Transverse colon (tissue), 4 donors: ENCODE data around the gene PRKCE. TPM values are rescaled to one million over a fixed set of nuclear protein-coding genes. Genes with fewer than 3 reads are reported as not detected.
"Not testable (repeated sequence)": the region's sequence is repeated elsewhere in the genome, so short reads cannot be mapped to it uniquely, and the experiment has no call there.

ENCODE experiments used
- DNase-seq: peaks from one replicate; pipeline ENCODE4 v3.0.0-alpha.2; 2019
- H3K27ac ChIP-seq, 4 donors: fragments of 200-600 bp; sonication (generic); 2 replicates each; pipeline ENCODE4 v1.5.1; 2016 to 2018; ENCODE audit warnings: inconsistent platforms in 4 of 4
- H3K27me3 ChIP-seq: fragments of 200-600 bp; sonication (generic); 2 replicates; pipeline ENCODE4 v1.5.1; 2017; ENCODE audit warnings: inconsistent platforms
- H3K36me3 ChIP-seq, 4 donors: fragments of 200-600 bp; sonication (generic); 2 replicates each; pipeline ENCODE4 v1.5.1; 2017 to 2019; ENCODE audit warnings: inconsistent platforms in 4 of 4
- H3K4me1 ChIP-seq, 4 donors: fragments of 200-600 bp; sonication (generic); 2 replicates each; pipeline ENCODE4 v1.5.1; 2017 to 2020; ENCODE audit warnings: inconsistent platforms in 4 of 4
- H3K4me3 ChIP-seq, 4 donors: fragments of 200-600 bp; sonication (generic); 1 replicate in 1 of 4; 2 replicates in 3 of 4; pipeline versions ENCODE4 v1.5.1 to v1.6.1; 2017 to 2019; ENCODE audit warnings: inconsistent platforms in 4 of 4
- H3K9me3 ChIP-seq, 2 donors: fragments of 200-600 bp; sonication (generic); 2 replicates each; pipeline ENCODE4 v1.5.1; 2017 to 2019; ENCODE audit warnings: inconsistent platforms in 2 of 2
- EP300 ChIP-seq: sonication (generic); formaldehyde crosslinking; IDR thresholded peaks from one replicate; pipeline ENCODE4 v1.6.1; 2017; ENCODE audit warnings: antibody characterized with exemption, low read depth
- POLR2A ChIP-seq: fragments of 450-650 bp; IDR thresholded peaks from one replicate; pipeline ENCODE4 v1.6.1; 2016; ENCODE audit warnings: antibody characterized with exemption, mild to moderate bottlenecking, moderate library complexity
- POLR2AphosphoS5 ChIP-seq, 3 donors: sonication (generic); formaldehyde crosslinking; IDR thresholded peaks; one replicate each; pipeline ENCODE4 v1.6.1; 2016; ENCODE audit warnings: antibody characterized with exemption in 3 of 3
- WGBS, 2 donors: methylation state at CpG; one replicate each; pipeline ENCODE4 v1.1.5; 2018; ENCODE audit warnings: low coverage in 1 of 2; 5-methylcytosine and 5-hydroxymethylcytosine counted together
- in situ Hi-C, 4 donors: fragments of 200-750 bp; cut with MboI; loops; one replicate each; pipeline versions ENCODE4 v1.15.0 to v1.15.1; 2017; ENCODE audit warnings: low sequenced_read_pairs in 3 of 4, low pct_ligation_motif_present in 1 of 4, low pct_unique_long_range_greater_than_20kb in 1 of 4
- intact Hi-C: fragments of 100-400 bp; cut with DNase I; formaldehyde crosslinking; loops from one replicate; pipeline ENCODE4 v1.15.1; 2023; ENCODE audit warnings: low total_unique reads
- total RNA-seq, 4 donors: library from RNA; depleted of rRNA; stranded (reverse); fragments of >200 nt; gene quantifications; one replicate each; pipeline ENCODE4 v1.1.0, GENCODE V29; 2016
- TF ChIP-seq, protein P1 (sequence below), 5 experiments: fragments of 200-600 bp in 3 of 5; fragments of 450-650 bp in 2 of 5; sonication (generic) in 3 of 5; IDR thresholded peaks; 1 replicate in 2 of 5; 2 replicates in 3 of 5; pipeline ENCODE4 v1.5.1; 2016 to 2017; ENCODE audit warnings: antibody characterized with exemption in 5 of 5, inconsistent platforms in 3 of 5, mild to moderate bottlenecking in 2 of 5, moderate library complexity in 1 of 5

Gene PRKCE
- total RNA-seq, 4 donors from 2014 or later = 8.6 to 20.6 (median 11.3) TPM

DNA sequence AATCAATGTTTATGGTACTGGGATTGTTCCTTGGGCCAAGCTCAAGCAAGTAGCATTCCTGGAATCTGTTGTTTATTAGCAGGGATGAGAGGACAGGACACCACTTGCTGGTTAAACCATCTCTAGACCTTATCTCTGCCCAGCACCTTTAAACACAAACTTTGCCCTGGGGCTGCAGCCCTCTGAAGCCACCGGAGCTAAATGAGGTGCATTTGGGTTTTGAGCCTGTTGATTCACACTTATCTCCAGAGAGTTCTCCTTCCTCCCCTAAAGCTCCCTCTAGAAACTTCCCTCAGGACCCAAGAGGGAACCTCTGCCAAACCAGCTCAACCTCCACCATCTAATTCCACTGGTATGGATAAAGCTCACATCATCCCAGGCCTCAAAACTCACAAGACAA is 551.0 kb downstream of the PRKCE start:
- Histone ChIP-seq H3K27me3 (no peaks in the 10 kb centered on the region), H3K36me3 (no peaks in the 10 kb centered on the region), H3K9me3 (no peaks in the 10 kb centered on the region), H3K4me1 (no peaks in the 10 kb centered on the region), H3K27ac (no peak overlapping the region), H3K4me3 (no peak overlapping the region)
- intact Hi-C loops = no loop called here
- no peak for TF ChIP-seq EP300
- TF ChIP-seq, protein P1, sequence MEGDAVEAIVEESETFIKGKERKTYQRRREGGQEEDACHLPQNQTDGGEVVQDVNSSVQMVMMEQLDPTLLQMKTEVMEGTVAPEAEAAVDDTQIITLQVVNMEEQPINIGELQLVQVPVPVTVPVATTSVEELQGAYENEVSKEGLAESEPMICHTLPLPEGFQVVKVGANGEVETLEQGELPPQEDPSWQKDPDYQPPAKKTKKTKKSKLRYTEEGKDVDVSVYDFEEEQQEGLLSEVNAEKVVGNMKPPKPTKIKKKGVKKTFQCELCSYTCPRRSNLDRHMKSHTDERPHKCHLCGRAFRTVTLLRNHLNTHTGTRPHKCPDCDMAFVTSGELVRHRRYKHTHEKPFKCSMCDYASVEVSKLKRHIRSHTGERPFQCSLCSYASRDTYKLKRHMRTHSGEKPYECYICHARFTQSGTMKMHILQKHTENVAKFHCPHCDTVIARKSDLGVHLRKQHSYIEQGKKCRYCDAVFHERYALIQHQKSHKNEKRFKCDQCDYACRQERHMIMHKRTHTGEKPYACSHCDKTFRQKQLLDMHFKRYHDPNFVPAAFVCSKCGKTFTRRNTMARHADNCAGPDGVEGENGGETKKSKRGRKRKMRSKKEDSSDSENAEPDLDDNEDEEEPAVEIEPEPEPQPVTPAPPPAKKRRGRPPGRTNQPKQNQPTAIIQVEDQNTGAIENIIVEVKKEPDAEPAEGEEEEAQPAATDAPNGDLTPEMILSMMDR (IDR thresholded peaks at IDR 0.05) = no peak
- TF ChIP-seq POLR2AphosphoS5 (IDR thresholded peaks at IDR 0.05) = no peak
- no peak for TF ChIP-seq POLR2A
- in situ Hi-C loops = no loop called here
- no peak for DNase-seq
- 79% methylated on average over 1 of the region's 1 CpG; no CpG with 5 or more reads in 1 of the 2 donors for WGBS, 2 donors

DNA sequence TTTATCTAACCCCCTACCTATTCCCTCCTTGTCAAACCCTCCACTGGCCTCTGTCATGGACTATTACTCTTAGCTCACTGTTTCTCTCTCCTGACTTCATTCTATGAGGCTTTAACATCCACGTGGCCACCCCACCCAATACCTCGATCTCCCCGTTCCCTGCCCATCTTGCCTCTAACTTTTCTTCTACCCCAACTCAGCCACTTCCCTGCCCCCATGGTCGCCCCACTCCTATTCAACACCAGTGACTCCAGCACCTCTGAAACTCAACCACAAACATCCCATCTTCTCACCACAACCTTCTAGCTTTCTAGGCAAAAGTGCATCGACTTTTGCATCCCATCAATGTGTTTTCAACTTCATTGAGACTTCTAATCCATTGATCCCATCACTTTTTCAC is 551.5 kb downstream of the PRKCE start:
- no peaks in the 10 kb centered on the region for H3K4me1 ChIP-seq
- DNase-seq = no peak
- TF ChIP-seq, protein P1 (IDR thresholded peaks at IDR 0.05) = no peak
- no peak for TF ChIP-seq EP300
- TF ChIP-seq POLR2AphosphoS5 (IDR thresholded peaks at IDR 0.05) = no peak
- no peak for TF ChIP-seq POLR2A
- H3K27me3 ChIP-seq = no peaks in the 10 kb centered on the region
- no peaks in the 10 kb centered on the region for H3K9me3 ChIP-seq
- H3K4me3 ChIP-seq = no peak overlapping the region
- WGBS, 2 donors = 84 to 86% methylated on average over 5 of the region's 5 CpGs
- H3K36me3 ChIP-seq = no peaks in the 10 kb centered on the region
- in situ Hi-C loops (no loop called here), intact Hi-C loops (no loop called here)
- H3K27ac ChIP-seq = no peak overlapping the region

DNA sequence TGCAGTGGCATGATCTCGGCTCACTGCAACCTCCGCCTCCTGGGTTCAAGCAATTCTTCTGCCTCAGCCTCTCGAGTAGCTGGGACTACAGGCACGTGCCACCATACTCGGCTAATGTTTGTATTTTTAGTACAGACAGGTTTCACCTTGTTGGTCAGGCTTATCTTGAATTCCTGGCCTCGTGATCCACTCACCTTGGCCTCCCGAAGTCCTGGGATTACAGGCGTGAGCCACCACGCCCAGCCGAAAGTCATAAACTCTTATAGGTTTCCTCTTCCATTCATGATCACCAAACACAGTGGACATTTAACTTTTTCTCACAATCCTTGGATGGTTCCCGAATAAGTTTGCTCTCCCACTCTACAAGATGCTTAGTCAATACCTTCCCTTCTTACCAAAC is 552.2 kb downstream of the PRKCE start:
- WGBS, 2 donors = 58 to 77% methylated on average over 8 to 11 of the region's 11 CpGs
- H3K36me3 ChIP-seq, H3K27ac ChIP-seq, H3K4me1 ChIP-seq, H3K9me3 ChIP-seq, in situ Hi-C loops, intact Hi-C loops, H3K4me3 ChIP-seq, H3K27me3 ChIP-seq: not testable (repeated sequence)
- DNase-seq = peak; percentile 45

DNA sequence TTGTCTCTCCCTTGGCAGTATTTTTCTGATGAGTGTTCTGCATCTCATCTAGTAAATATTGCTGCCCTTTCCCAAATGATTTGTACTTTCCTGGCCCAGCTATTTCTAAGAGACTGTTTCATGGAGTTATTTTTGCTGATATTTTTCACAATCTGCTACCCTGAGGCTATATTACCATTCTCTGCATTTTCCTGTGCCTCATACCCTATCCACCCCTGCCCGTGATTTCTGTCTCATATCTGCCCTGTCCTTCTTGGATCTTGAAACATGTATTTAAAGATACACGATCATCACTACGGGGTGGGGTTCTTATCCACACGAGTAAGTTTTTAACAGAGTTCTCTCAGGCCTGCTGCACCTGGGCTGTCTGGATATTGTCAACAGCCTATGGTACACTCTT is 556.1 kb downstream of the PRKCE start:
- TF ChIP-seq EP300 (no peak), POLR2AphosphoS5 (IDR thresholded peaks at IDR 0.05) (no peak), POLR2A (no peak)
- TF ChIP-seq, protein P1 (IDR thresholded peaks at IDR 0.05) = no peak
- H3K4me1 ChIP-seq = no peaks in the 10 kb centered on the region
- WGBS, 2 donors = 81 to 82% methylated on average over 4 of the region's 4 CpGs
- H3K9me3 ChIP-seq = peaks cover 10 to 13% of the 10 kb centered on the region in 2 donors
- no peak overlapping the region for H3K4me3 ChIP-seq
- H3K27me3 ChIP-seq = no peaks in the 10 kb centered on the region
- intact Hi-C loops (no loop called here), in situ Hi-C loops (no loop called here)
- H3K27ac ChIP-seq = no peak overlapping the region
- no peak for DNase-seq
- no peaks in the 10 kb centered on the region for H3K36me3 ChIP-seq

DNA sequence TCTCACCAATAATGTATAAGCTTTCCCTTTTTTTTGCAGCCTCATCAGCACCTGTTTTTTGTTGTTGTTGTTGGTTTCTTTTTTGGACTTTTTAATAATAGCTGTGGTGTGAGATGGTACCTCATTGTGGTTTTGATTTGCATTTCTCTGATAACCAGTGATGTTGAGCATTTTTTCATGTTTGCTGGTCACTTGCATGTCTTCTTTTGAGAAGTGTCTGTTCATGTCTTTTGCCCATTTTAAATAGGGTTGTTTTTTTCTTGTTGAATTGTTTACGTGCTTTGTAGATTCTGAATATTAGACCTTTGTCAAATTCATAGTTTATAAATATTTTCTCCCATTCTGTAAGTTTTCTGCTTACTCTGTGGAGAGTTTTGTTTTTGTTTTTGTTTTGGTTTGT is 557.3 kb downstream of the PRKCE start:
- no peaks in the 10 kb centered on the region for H3K4me1 ChIP-seq
- H3K4me3 ChIP-seq = no peak overlapping the region
- H3K36me3 ChIP-seq = no peaks in the 10 kb centered on the region
- no peak for TF ChIP-seq POLR2A
- TF ChIP-seq, protein P1 (IDR thresholded peaks at IDR 0.05) = no peak
- TF ChIP-seq EP300 = no peak
- TF ChIP-seq POLR2AphosphoS5 (IDR thresholded peaks at IDR 0.05) = no peak
- peaks cover 11 to 13% of the 10 kb centered on the region in 2 donors for H3K9me3 ChIP-seq
- 97 to 100% methylated on average over 1 of the region's 1 CpG for WGBS, 2 donors
- no peaks in the 10 kb centered on the region for H3K27me3 ChIP-seq
- in situ Hi-C loops = no loop called here
- intact Hi-C loops = no loop called here
- DNase-seq = no peak
- no peak overlapping the region for H3K27ac ChIP-seq
